Sigmoid colon (tissue), 4 donors: ENCODE measurements around the gene PLG.

ENCODE experiments used
- CTCF ChIP-seq, 4 experiments: fragments of 450-650 bp in 3 of 4; fragments of 200-600 bp in 1 of 4; IDR thresholded peaks; one replicate each; pipeline ENCODE4 v1.5.1; 2016 to 2019; ENCODE audit warnings: antibody characterized with exemption in 4 of 4, mild to moderate bottlenecking in 3 of 4, moderate library complexity in 2 of 4
- EP300 ChIP-seq, 4 donors: sonication (generic); formaldehyde crosslinking; IDR thresholded peaks; one replicate each; pipeline ENCODE4 v1.6.1; 2017; ENCODE audit warnings: antibody characterized with exemption in 4 of 4
- POLR2A ChIP-seq, 2 donors: fragments of 450-650 bp; IDR thresholded peaks; one replicate each; pipeline ENCODE4 v1.6.1; 2016; ENCODE audit warnings: antibody characterized with exemption in 2 of 2, mild to moderate bottlenecking in 2 of 2, moderate library complexity in 2 of 2
- POLR2AphosphoS5 ChIP-seq, 4 donors: sonication (generic); formaldehyde crosslinking; IDR thresholded peaks; one replicate each; pipeline ENCODE4 v1.6.1; 2017; ENCODE audit warnings: antibody characterized with exemption in 4 of 4

- TF ChIP-seq CTCF (IDR thresholded peaks at IDR 0.05) (no peak), POLR2A (IDR thresholded peaks at IDR 0.05) (no peak), POLR2AphosphoS5 (IDR thresholded peaks at IDR 0.05) (no peak), EP300 (IDR thresholded peaks at IDR 0.05) (no peak)
These were observed 63.4 kb downstream of the PLG start for GRCh38 chr6:160765412-160765811.
